Parathyroid adenoma (tissue), 2 donors: Measurements from ENCODE around the gene TMEM179.

Experiments
- H2AFZ ChIP-seq: fragments of 300-600 bp; sonication (generic); one replicate; pipeline ENCODE4 v1.7.0; 2017; ENCODE audit warnings: antibody characterized with exemption, mild to moderate bottlenecking
- H3K27ac ChIP-seq: fragments of 300-600 bp; sonication (generic); one replicate; pipeline ENCODE4 v1.7.0; 2017
- H3K27me3 ChIP-seq: fragments of 300-600 bp; sonication (generic); one replicate; pipeline ENCODE4 v1.7.0; 2017; ENCODE audit warnings: low read length; ENCODE audit not compliant: control insufficient read depth, insufficient read depth
- H3K36me3 ChIP-seq: fragments of 300-600 bp; sonication (generic); one replicate; pipeline ENCODE4 v1.7.0; 2017; ENCODE audit warnings: low read length; ENCODE audit not compliant: control insufficient read depth, insufficient read depth
- H3K4me1 ChIP-seq: fragments of 300-600 bp; sonication (generic); one replicate; pipeline ENCODE4 v1.7.0; 2017; ENCODE audit warnings: control low read depth
- H3K4me2 ChIP-seq: fragments of 300-600 bp; sonication (generic); one replicate; pipeline ENCODE4 v1.7.0; 2017; ENCODE audit warnings: low read length
- H3K4me3 ChIP-seq: fragments of 300-600 bp; sonication (generic); one replicate; pipeline ENCODE4 v1.7.0; 2017; ENCODE audit warnings: low read depth, low read length
- H3K79me2 ChIP-seq: fragments of 300-600 bp; sonication (generic); one replicate; pipeline ENCODE4 v1.7.0; 2017; ENCODE audit warnings: control low read depth
- H3K9ac ChIP-seq: fragments of 300-600 bp; sonication (generic); one replicate; pipeline ENCODE4 v1.7.0; 2017; ENCODE audit warnings: mild to moderate bottlenecking
- H3K9me3 ChIP-seq: fragments of 300-600 bp; sonication (generic); one replicate; pipeline ENCODE4 v1.7.0; 2017; ENCODE audit warnings: low read length; ENCODE audit not compliant: control insufficient read depth
- CTCF ChIP-seq: fragments of 300-600 bp; sonication (generic); IDR thresholded peaks from one replicate; pipeline ENCODE4 v1.7.0; 2017; ENCODE audit warnings: antibody characterized with exemption, mild to moderate bottlenecking
- donor health status: primary hyperparathyroidism.

TMEM179 gene

GRCh38 chr14:104551851-104552737, 52.5 kb downstream of the TMEM179 start:
- Histone ChIP-seq H3K9me3 (no peaks in the 10 kb centered on the region), H3K9ac (no peak overlapping the region), H3K4me1 (no peaks in the 10 kb centered on the region), H3K36me3 (no peaks in the 10 kb centered on the region), H3K27ac (no peak overlapping the region), H3K4me3 (no peak overlapping the region), H3K79me2 (no peaks in the 10 kb centered on the region), H2AFZ (no peak overlapping the region), H3K4me2 (no peak overlapping the region), H3K27me3 (no peaks in the 10 kb centered on the region)
- TF ChIP-seq CTCF: no peak

GRCh38 chr14:104550861-104551728, 53.5 kb downstream of the TMEM179 start:
- no peaks in the 10 kb centered on the region for H3K79me2 ChIP-seq
- no peak overlapping the region for H3K27ac ChIP-seq
- no peak overlapping the region for H3K4me3 ChIP-seq
- H3K9ac ChIP-seq: no peak overlapping the region
- H3K9me3 ChIP-seq: no peaks in the 10 kb centered on the region
- no peaks in the 10 kb centered on the region for H3K27me3 ChIP-seq
- no peak for TF ChIP-seq CTCF
- H3K36me3 ChIP-seq: no peaks in the 10 kb centered on the region
- no peak overlapping the region for H3K4me2 ChIP-seq
- no peaks in the 10 kb centered on the region for H3K4me1 ChIP-seq
- H2AFZ ChIP-seq: no peak overlapping the region

- no peak overlapping the region for H3K9ac ChIP-seq
- H3K36me3 ChIP-seq: no peaks in the 10 kb centered on the region
- no peak for TF ChIP-seq CTCF
- H3K79me2 ChIP-seq: no peaks in the 10 kb centered on the region
- no peak overlapping the region for H3K27ac ChIP-seq
- no peaks in the 10 kb centered on the region for H3K9me3 ChIP-seq
- no peak overlapping the region for H2AFZ ChIP-seq
- no peak overlapping the region for H3K4me3 ChIP-seq
- H3K4me1 ChIP-seq: no peaks in the 10 kb centered on the region
- H3K4me2 ChIP-seq: no peak overlapping the region
- H3K27me3 ChIP-seq: no peaks in the 10 kb centered on the region
These were observed 54.2 kb downstream of the TMEM179 start for GRCh38 chr14:104550340-104550860.

- Histone ChIP-seq H3K4me1 (no peaks in the 10 kb centered on the region), H3K4me2 (no peak overlapping the region), H2AFZ (no peak overlapping the region), H3K9me3 (no peaks in the 10 kb centered on the region), H3K9ac (no peak overlapping the region), H3K27me3 (no peaks in the 10 kb centered on the region), H3K79me2 (no peaks in the 10 kb centered on the region), H3K27ac (no peak overlapping the region), H3K36me3 (no peaks in the 10 kb centered on the region), H3K4me3 (no peak overlapping the region)
- no peak for TF ChIP-seq CTCF
These were observed 54.8 kb downstream of the TMEM179 start for GRCh38 chr14:104549536-104550339.
